Fibroblast of skin of right quadriceps (primary cell): Measurements from ENCODE around the gene C5orf58.

Experiments
- DNase-seq: peaks from one replicate; pipeline ENCODE4 v3.0.0-alpha.2; 2013

Gene C5orf58

GRCh38 chr5:170232786-170233185 is at the start of gene C5orf58:
C5orf58 (plus strand) TSS chr5:170232985; CDS start chr5:170234977, 1,992 bp downstream.
- DNase-seq, result no peak

GRCh38 chr5:170183816-170184687 is 48.7 kb upstream of the C5orf58 start:
- peak; percentile 50 for DNase-seq

- no peak for DNase-seq
These were observed 48.0 kb upstream of the C5orf58 start for GRCh38 chr5:170184737-170185136.

- no peak for DNase-seq
These were observed 46.6 kb upstream of the C5orf58 start for GRCh38 chr5:170186156-170186555.

- DNase-seq, result no peak
These were observed 45.9 kb upstream of the C5orf58 start for GRCh38 chr5:170186856-170187255.

- no peak for DNase-seq
These were observed 42.2 kb upstream of the C5orf58 start for GRCh38 chr5:170190436-170191134.

- no peak for DNase-seq
These were observed 40.0 kb upstream of the C5orf58 start for GRCh38 chr5:170192829-170193228.

GRCh38 chr5:170195961-170196360 is 36.8 kb upstream of the C5orf58 start:
- no peak for DNase-seq

GRCh38 chr5:170200876-170201275 is 31.9 kb upstream of the C5orf58 start:
- no peak for DNase-seq

GRCh38 chr5:170201311-170201710 is 31.5 kb upstream of the C5orf58 start:
- no peak for DNase-seq

- no peak for DNase-seq
These were observed 30.7 kb upstream of the C5orf58 start for GRCh38 chr5:170202117-170202516.

- DNase-seq, result no peak
These were observed 28.6 kb upstream of the C5orf58 start for GRCh38 chr5:170204202-170204601.

- DNase-seq, result no peak
These were observed 26.6 kb upstream of the C5orf58 start for GRCh38 chr5:170206216-170206615.

GRCh38 chr5:170206958-170207357 is 25.8 kb upstream of the C5orf58 start:
- DNase-seq, result no peak

- no peak for DNase-seq
These were observed 21.0 kb upstream of the C5orf58 start for GRCh38 chr5:170211575-170212334.

- peak; percentile 54 for DNase-seq
These were observed 16.4 kb upstream of the C5orf58 start for GRCh38 chr5:170216257-170216864.

- DNase-seq, result peak; percentile 71
These were observed 15.0 kb upstream of the C5orf58 start for GRCh38 chr5:170217831-170218230.

- no peak for DNase-seq
These were observed 14.1 kb upstream of the C5orf58 start for GRCh38 chr5:170218726-170219125.

GRCh38 chr5:170219615-170220014 is 13.2 kb upstream of the C5orf58 start:
- peak; percentile 92 for DNase-seq

- peak; percentile 19 for DNase-seq
These were observed 12.6 kb upstream of the C5orf58 start for GRCh38 chr5:170220191-170220590.

GRCh38 chr5:170221327-170221741 is 11.5 kb upstream of the C5orf58 start:
- DNase-seq, result no peak

GRCh38 chr5:170223360-170223759 is 9.4 kb upstream of the C5orf58 start:
- peak; percentile 37 for DNase-seq

GRCh38 chr5:170223906-170224305 is 8.9 kb upstream of the C5orf58 start:
- DNase-seq, result no peak
